Measurements from ENCODE around the gene PRSS16. TPM values are rescaled to one million over a fixed set of nuclear protein-coding genes. Genes with fewer than 3 reads are reported as not detected.

Gene PRSS16
- polyA plus RNA-seq, 1 experiment: 0.02 TPM

DNA sequence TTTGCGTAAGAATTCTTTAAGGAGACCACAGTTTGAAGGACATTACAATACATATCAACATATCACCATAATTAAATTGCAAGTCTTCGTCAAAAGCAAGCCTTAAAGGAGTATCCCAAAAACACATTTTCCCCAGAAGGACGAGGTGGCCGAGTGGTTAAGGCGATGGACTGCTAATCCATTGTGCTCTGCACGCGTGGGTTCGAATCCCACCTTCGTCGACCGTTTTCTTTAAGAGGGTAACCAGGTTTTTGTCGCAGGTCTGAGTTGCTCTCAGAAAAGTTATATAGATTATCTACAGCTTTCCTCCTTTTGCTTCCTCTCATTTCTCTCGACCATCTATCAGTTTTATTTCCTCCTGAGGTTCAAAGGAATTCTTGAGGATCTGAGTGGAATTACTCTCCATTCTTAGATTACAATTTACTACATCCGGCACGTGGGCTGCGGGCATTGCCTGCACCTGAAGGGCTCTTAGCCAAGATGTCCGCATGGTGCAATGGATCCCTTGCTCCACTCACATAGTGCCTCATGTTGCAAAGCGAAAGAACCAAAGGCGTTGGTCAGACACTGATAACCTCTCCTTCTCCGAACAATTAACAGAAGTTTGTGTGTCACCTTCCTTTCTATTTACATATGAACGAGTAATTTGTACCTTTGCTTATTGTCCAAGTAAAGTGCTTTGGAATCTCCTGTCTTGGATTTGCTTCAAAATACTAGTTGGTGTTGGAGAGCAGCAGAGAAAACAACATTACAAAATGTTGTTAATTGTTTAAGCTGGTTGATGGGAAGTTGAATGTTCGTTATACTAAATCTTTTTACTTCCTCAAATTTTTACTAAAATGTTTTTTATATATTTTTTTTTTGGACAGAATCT, 50.6 kb downstream of the PRSS16 start:
- no peak for DNase-seq (ENCODE audit: low read depth, low spot score)
- H3K9me3 ChIP-seq (ENCODE audit: control insufficient read depth, insufficient read depth, low read length): no peaks in the 10 kb centered on the region
- no peaks in the 10 kb centered on the region for H3K27me3 ChIP-seq (ENCODE audit: control insufficient read depth, insufficient read depth, low read length)
- TF ChIP-seq, protein P1, sequence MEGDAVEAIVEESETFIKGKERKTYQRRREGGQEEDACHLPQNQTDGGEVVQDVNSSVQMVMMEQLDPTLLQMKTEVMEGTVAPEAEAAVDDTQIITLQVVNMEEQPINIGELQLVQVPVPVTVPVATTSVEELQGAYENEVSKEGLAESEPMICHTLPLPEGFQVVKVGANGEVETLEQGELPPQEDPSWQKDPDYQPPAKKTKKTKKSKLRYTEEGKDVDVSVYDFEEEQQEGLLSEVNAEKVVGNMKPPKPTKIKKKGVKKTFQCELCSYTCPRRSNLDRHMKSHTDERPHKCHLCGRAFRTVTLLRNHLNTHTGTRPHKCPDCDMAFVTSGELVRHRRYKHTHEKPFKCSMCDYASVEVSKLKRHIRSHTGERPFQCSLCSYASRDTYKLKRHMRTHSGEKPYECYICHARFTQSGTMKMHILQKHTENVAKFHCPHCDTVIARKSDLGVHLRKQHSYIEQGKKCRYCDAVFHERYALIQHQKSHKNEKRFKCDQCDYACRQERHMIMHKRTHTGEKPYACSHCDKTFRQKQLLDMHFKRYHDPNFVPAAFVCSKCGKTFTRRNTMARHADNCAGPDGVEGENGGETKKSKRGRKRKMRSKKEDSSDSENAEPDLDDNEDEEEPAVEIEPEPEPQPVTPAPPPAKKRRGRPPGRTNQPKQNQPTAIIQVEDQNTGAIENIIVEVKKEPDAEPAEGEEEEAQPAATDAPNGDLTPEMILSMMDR (IDR thresholded peaks at IDR 0.05; ENCODE audit: low read depth, low read length): no peak
- ChIA-PET CTCF (no interaction called here), POLR2A (no interaction called here)
- H3K4me3 ChIP-seq (ENCODE audit: low read depth, low read length): peak overlapping the region; percentile 8; the same call in 1 of the 2 replicates
- no peak overlapping the region for H3K27ac ChIP-seq (ENCODE audit: low read depth, low read length)

DNA sequence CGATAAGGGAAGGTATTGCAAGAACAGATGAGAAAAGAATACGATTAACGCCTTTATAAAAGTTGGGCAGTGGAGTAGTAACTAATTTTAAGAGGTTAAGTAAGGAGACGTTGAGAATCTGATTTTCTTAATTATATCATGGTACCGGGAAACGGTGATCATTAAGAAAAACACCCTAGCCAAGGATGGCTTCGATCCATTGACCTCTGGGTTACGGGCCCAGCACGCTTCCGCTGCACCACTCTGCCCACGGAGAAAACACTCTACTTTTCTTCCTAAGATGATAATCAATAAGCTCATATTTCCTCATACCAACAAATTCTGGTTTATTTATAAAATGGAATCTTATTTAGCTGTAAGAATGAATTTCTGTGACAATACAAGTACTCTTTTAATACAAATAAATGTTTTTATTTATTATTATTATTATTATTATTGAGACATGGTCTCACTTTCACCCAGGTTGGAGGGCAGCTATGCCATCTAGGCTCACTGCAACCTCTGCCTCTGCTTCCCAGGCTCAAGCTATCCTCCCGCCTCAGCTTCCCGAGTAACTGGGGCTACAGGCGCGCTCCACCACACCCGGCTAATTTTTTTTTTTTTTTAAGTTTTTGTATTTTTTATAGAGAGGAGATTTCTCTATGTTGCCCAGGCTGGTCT, 56.2 kb downstream of the PRSS16 start:
- Histone ChIP-seq H3K27me3 (ENCODE audit: control insufficient read depth, insufficient read depth, low read length) (no peaks in the 10 kb centered on the region), H3K4me3 (ENCODE audit: low read depth, low read length) (no peak overlapping the region), H3K27ac (ENCODE audit: low read depth, low read length) (no peak overlapping the region), H3K9me3 (ENCODE audit: control insufficient read depth, insufficient read depth, low read length) (no peaks in the 10 kb centered on the region)
- DNase-seq (ENCODE audit: low read depth, low spot score): no peak
- TF ChIP-seq, protein P1 (IDR thresholded peaks at IDR 0.05; ENCODE audit: low read depth, low read length): no peak
- POLR2A ChIA-PET: interaction anchor here (0.6 kb wide), 1 partner anchor 339 kb away, joined by 10 read pairs; no protein-coding TSS in a partner anchor
- CTCF ChIA-PET: no interaction called here

Other genes starting within 250 kb of the PRSS16 start
- not detected in 2 replicates for gene POM121L2, start 64.6 kb downstream of the PRSS16 start, polyA plus RNA-seq (2011; rRNA removed)
- 0.62 and 1.2 TPM in 2 replicates for gene ZNF391, start 141.1 kb downstream of the PRSS16 start, polyA plus RNA-seq (2011; rRNA removed)
- gene ZNF184, start 225.4 kb downstream of the PRSS16 start, polyA plus RNA-seq (2011; rRNA removed): 6.4 and 9.9 TPM in 2 replicates